Smooth muscle cell (in vitro differentiated cells): ENCODE data around the gene SLC44A1. TPM values are rescaled to one million over a fixed set of nuclear protein-coding genes. Genes with fewer than 3 reads are reported as not detected.

ENCODE experiments used
- DNase-seq: peaks from one replicate; lab custom pipeline; 2025; ENCODE audit not compliant: unreplicated experiment; lab: John Stamatoyannopoulos, UW
- H2AFZ ChIP-seq: fragments of 200-600 bp; sonication (generic); 2 replicates; pipeline ENCODE4 v1.6.0; 2016; ENCODE audit warnings: antibody characterized with exemption, low read depth, mild to moderate bottlenecking
- H3F3A ChIP-seq: fragments of 200-600 bp; sonication (generic); 2 replicates; pipeline ENCODE4 v1.6.0; 2017; ENCODE audit warnings: antibody characterized with exemption, low read depth
- H3K27ac ChIP-seq: fragments of 200-600 bp; sonication (generic); 2 replicates; pipeline ENCODE4 v1.5.1; 2016; ENCODE audit warnings: low read depth, mild to moderate bottlenecking
- H3K27me3 ChIP-seq: fragments of 200-600 bp; sonication (generic); 2 replicates; pipeline ENCODE4 v1.6.1; 2016; ENCODE audit warnings: low read depth, mild to moderate bottlenecking
- H3K36me3 ChIP-seq: fragments of 200-600 bp; sonication (generic); 2 replicates; pipeline ENCODE4 v1.5.1; 2016; ENCODE audit warnings: low read depth
- H3K4me1 ChIP-seq: fragments of 200-600 bp; sonication (generic); 2 replicates; pipeline ENCODE4 v1.5.1; 2016; ENCODE audit warnings: low read depth
- H3K4me2 ChIP-seq: fragments of 200-600 bp; sonication (generic); 2 replicates; pipeline ENCODE4 v1.6.0; 2016; ENCODE audit warnings: mild to moderate bottlenecking
- H3K4me3 ChIP-seq: fragments of 200-600 bp; sonication (generic); 2 replicates; pipeline ENCODE4 v1.5.1; 2016; ENCODE audit warnings: mild to moderate bottlenecking
- H3K79me2 ChIP-seq: fragments of 200-600 bp; sonication (generic); 2 replicates; pipeline ENCODE4 v1.6.0; 2016; ENCODE audit warnings: low read depth, mild to moderate bottlenecking
- H3K9ac ChIP-seq: fragments of 200-600 bp; sonication (generic); 2 replicates; pipeline ENCODE4 v1.6.0; 2016; ENCODE audit warnings: low read depth
- H3K9me3 ChIP-seq: fragments of 200-600 bp; sonication (generic); replicated peaks from 2 replicates; pipeline ENCODE4 v1.5.1; 2016; ENCODE audit warnings: low read depth
- H4K20me1 ChIP-seq: fragments of 200-600 bp; sonication (generic); 2 replicates; pipeline ENCODE4 v1.6.0; 2016; ENCODE audit warnings: low read depth
- WGBS: methylation state at CpG from one replicate; pipeline ENCODE4 v1.1.7; 2016; ENCODE audit warnings: low lambda C conversion rate; 5-methylcytosine and 5-hydroxymethylcytosine counted together
- polyA plus RNA-seq: library from polyadenylated mRNA; unstranded; fragments of >200 nt; fragmentation: Nextera tagmentation; extraction: Ambion mirVana; gene quantifications from 2 replicates; pipeline ENCODE4 v1.2.1, GENCODE V29; 2016
- total RNA-seq: library from RNA; depleted of rRNA; stranded (reverse); fragments of >200 nt; gene quantifications from 2 replicates; pipeline ENCODE4 v1.2.3, GENCODE V29; 2014
- TF ChIP-seq, protein P1 (sequence below): fragments of 200-600 bp; sonication (generic); IDR thresholded peaks from 2 replicates; pipeline ENCODE4 v1.5.1; 2017; ENCODE audit warnings: borderline replicate concordance, mild to moderate bottlenecking, antibody characterized with exemption; ENCODE audit not compliant: insufficient read depth, poor library complexity, severe bottlenecking

Gene SLC44A1
- total and polyA plus RNA-seq, 2 experiments from 2014 or later, result 14.0 to 22.2 TPM

GRCh38 chr9:105282870-105283621 lies 38.6 kb downstream of the SLC44A1 start:
- H3K36me3 ChIP-seq, result no peaks in the 10 kb centered on the region
- H3F3A ChIP-seq, result no peaks in the 10 kb centered on the region
- WGBS, result 88% methylated on average over 7 of the region's 7 CpGs
- no peaks in the 10 kb centered on the region for H3K27me3 ChIP-seq
- TF ChIP-seq, protein P1, sequence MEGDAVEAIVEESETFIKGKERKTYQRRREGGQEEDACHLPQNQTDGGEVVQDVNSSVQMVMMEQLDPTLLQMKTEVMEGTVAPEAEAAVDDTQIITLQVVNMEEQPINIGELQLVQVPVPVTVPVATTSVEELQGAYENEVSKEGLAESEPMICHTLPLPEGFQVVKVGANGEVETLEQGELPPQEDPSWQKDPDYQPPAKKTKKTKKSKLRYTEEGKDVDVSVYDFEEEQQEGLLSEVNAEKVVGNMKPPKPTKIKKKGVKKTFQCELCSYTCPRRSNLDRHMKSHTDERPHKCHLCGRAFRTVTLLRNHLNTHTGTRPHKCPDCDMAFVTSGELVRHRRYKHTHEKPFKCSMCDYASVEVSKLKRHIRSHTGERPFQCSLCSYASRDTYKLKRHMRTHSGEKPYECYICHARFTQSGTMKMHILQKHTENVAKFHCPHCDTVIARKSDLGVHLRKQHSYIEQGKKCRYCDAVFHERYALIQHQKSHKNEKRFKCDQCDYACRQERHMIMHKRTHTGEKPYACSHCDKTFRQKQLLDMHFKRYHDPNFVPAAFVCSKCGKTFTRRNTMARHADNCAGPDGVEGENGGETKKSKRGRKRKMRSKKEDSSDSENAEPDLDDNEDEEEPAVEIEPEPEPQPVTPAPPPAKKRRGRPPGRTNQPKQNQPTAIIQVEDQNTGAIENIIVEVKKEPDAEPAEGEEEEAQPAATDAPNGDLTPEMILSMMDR, result no peak
- H4K20me1 ChIP-seq, result no peaks in the 10 kb centered on the region
- no peak overlapping the region for H3K4me2 ChIP-seq
- H3K4me1 ChIP-seq, result no peaks in the 10 kb centered on the region
- no peak for DNase-seq
- H3K9me3 ChIP-seq, result no peaks in the 10 kb centered on the region
- no peak overlapping the region for H3K9ac ChIP-seq
- no peak overlapping the region for H2AFZ ChIP-seq
- peaks cover 38% of the 10 kb centered on the region for H3K79me2 ChIP-seq
- H3K4me3 ChIP-seq, result no peak overlapping the region
- no peak overlapping the region for H3K27ac ChIP-seq

- H3K4me2 ChIP-seq, result no peak overlapping the region
- H3K79me2 ChIP-seq, result peaks cover 38% of the 10 kb centered on the region
- TF ChIP-seq, protein P1, result no peak
- no peak overlapping the region for H3K9ac ChIP-seq
- no peak overlapping the region for H3K4me3 ChIP-seq
- H3K9me3 ChIP-seq, result no peaks in the 10 kb centered on the region
- H2AFZ ChIP-seq, result no peak overlapping the region
- DNase-seq, result no peak
- H3K36me3 ChIP-seq, result no peaks in the 10 kb centered on the region
- WGBS, result 71% methylated on average over 1 of the region's 1 CpG
- H3F3A ChIP-seq, result no peaks in the 10 kb centered on the region
- H4K20me1 ChIP-seq, result no peaks in the 10 kb centered on the region
- no peak overlapping the region for H3K27ac ChIP-seq
- H3K27me3 ChIP-seq, result no peaks in the 10 kb centered on the region
- H3K4me1 ChIP-seq, result no peaks in the 10 kb centered on the region
Observed at GRCh38 chr9:105283795-105284194, 39.3 kb downstream of the SLC44A1 start.

GRCh38 chr9:105284463-105284862 lies 40.0 kb downstream of the SLC44A1 start:
- Histone ChIP-seq H3F3A (no peaks in the 10 kb centered on the region), H3K9ac (no peak overlapping the region), H3K27ac (no peak overlapping the region), H4K20me1 (no peaks in the 10 kb centered on the region), H3K36me3 (no peaks in the 10 kb centered on the region), H3K4me1 (no peaks in the 10 kb centered on the region), H2AFZ (no peak overlapping the region), H3K79me2 (peaks cover 31% of the 10 kb centered on the region), H3K9me3 (no peaks in the 10 kb centered on the region), H3K4me2 (no peak overlapping the region), H3K27me3 (no peaks in the 10 kb centered on the region), H3K4me3 (no peak overlapping the region)
- 98% methylated on average over 2 of the region's 2 CpGs for WGBS
- TF ChIP-seq, protein P1, result no peak
- DNase-seq, result no peak

DNA sequence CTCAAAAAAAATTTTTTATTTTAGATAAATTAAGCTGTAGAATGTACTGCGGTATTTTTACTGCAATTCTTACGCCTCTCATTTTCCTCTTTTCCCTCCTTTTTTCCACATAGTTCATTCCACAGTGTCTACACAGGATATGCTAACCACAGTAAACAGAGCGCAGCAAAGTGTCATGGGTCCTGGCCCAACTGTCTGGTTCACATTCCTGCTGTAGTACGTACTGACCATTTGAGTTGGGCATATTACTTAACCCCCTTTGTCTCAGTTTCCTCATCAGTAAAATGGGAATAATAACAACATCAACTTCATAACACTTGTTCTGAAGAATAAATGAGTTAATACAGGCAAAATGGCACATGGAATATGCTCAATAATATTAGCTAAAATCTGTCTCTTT lies 41.6 kb downstream of the SLC44A1 start:
- H3K79me2 ChIP-seq, result peaks cover 24% of the 10 kb centered on the region
- H3K4me1 ChIP-seq, result no peaks in the 10 kb centered on the region
- no peak overlapping the region for H2AFZ ChIP-seq
- H3K27ac ChIP-seq, result no peak overlapping the region
- no peaks in the 10 kb centered on the region for H4K20me1 ChIP-seq
- TF ChIP-seq, protein P1, result no peak
- WGBS, result 78% methylated on average over 4 of the region's 4 CpGs
- no peak for DNase-seq
- H3K36me3 ChIP-seq, result no peaks in the 10 kb centered on the region
- no peak overlapping the region for H3K9ac ChIP-seq
- no peaks in the 10 kb centered on the region for H3F3A ChIP-seq
- H3K4me2 ChIP-seq, result no peak overlapping the region
- no peaks in the 10 kb centered on the region for H3K9me3 ChIP-seq
- H3K4me3 ChIP-seq, result no peak overlapping the region
- H3K27me3 ChIP-seq, result no peaks in the 10 kb centered on the region
